ENCODE results near the gene COL24A1.
"Not testable (repeated sequence)": the region's sequence is repeated elsewhere in the genome, so short reads cannot be mapped to it uniquely, and the experiment has no call there.

COL24A1 gene

GRCh38 chr1:85762804-85763203 lies 393.8 kb downstream of the COL24A1 start:
- DNase-seq: no peak

GRCh38 chr1:85756864-85757263 lies 399.7 kb downstream of the COL24A1 start:
- no peak for DNase-seq

- DNase-seq: no peak
These were observed 408.5 kb downstream of the COL24A1 start for GRCh38 chr1:85748120-85748519.

- DNase-seq: no peak
These were observed 409.8 kb downstream of the COL24A1 start for GRCh38 chr1:85746777-85747176.

- no peak for DNase-seq
These were observed 412.8 kb downstream of the COL24A1 start for GRCh38 chr1:85743814-85744213.

- DNase-seq: no peak
These were observed 421.6 kb downstream of the COL24A1 start for GRCh38 chr1:85734931-85735330.

- no peak for DNase-seq
These were observed 437.8 kb downstream of the COL24A1 start for GRCh38 chr1:85718678-85719340.

GRCh38 chr1:85714418-85715114 lies 442.0 kb downstream of the COL24A1 start:
- not testable (repeated sequence) for DNase-seq

- DNase-seq: no peak
These were observed 447.7 kb downstream of the COL24A1 start for GRCh38 chr1:85708829-85709227.

- DNase-seq: peak; percentile 88
These were observed 448.4 kb downstream of the COL24A1 start, which contains the start of gene ZNHIT6 for GRCh38 chr1:85707990-85708828. TSS of gene ZNHIT6 (minus strand) at chr1:85708433. CDS start at chr1:85708284, 149 bp downstream.

- DNase-seq: no peak
These were observed 449.1 kb downstream of the COL24A1 start for GRCh38 chr1:85707267-85707989.

GRCh38 chr1:85705940-85706339 lies 450.6 kb downstream of the COL24A1 start:
- no peak for DNase-seq

- DNase-seq: no peak
These were observed 456.1 kb downstream of the COL24A1 start for GRCh38 chr1:85700422-85700821.

- no peak for DNase-seq
These were observed 458.7 kb downstream of the COL24A1 start for GRCh38 chr1:85697895-85698294.

GRCh38 chr1:85692730-85693314 lies 463.8 kb downstream of the COL24A1 start:
- DNase-seq: no peak

GRCh38 chr1:85689775-85690404 lies 466.7 kb downstream of the COL24A1 start:
- no peak for DNase-seq

GRCh38 chr1:85683292-85684025 lies 473.1 kb downstream of the COL24A1 start:
- no peak for DNase-seq

GRCh38 chr1:85681087-85681486 lies 475.5 kb downstream of the COL24A1 start:
- no peak for DNase-seq

Measured in activated CD8-positive, alpha-beta memory T cell treated with anti-CD3 and anti-CD28 coated beads, Interleukin-2, amount 50 U/mL, for 48 hours (primary cell).